Head of caudate nucleus (tissue), 42 donors: Measurements from ENCODE around the gene TET1.
"Not testable (repeated sequence)": the region's sequence is repeated elsewhere in the genome, so short reads cannot be mapped to it uniquely, and the experiment has no call there.

Source experiments
- DNase-seq, 42 donors: peaks; one replicate each; pipeline versions ENCODE4 v3.0.0 to v3.0.0-alpha.2; 2020 to 2021; ENCODE audit warnings: mixed read lengths in 7 of 42
- intact Hi-C: fragments of 100-400 bp; cut with DNase I; formaldehyde crosslinking; loops from one replicate; pipeline ENCODE4 v1.15.0; 2022

The TET1 gene

DNA sequence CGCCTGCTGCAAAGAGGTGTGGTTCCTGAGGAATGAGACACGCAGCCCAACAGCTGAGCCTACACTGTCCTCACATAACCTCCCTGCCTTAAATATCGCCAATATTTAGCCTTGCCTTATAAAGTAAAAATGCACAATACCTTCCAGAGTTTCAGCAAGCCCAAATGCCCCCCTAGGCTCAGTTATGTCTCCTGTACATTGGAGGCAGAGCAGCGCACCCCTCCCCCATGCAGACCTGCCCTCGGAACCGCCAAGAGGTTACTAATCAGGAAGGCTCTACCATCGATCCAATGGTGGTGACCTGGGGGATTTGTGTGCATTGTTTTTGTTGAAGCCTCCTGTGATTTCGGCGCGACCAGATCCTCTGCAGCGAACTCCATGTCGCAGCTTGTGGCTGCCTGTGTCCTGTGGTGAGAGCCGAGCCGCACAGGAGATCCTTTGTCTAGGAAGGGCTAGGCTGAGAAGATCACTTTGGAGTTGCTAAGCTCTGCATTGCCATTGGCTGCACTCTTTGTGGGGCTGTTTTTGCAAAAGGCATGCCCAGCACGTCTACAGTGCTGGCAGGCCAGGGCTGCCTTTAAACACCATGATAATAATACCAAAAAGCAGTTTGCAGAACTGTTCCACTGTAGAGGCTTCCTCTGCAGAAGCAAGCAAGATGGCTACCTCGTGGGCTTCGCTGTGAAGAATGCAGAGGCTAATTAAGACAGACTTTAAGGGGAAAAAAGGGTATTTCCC lies 40.1 kb downstream of the TET1 start:
- intact Hi-C loops: no loop called here
- DNase-seq: peak; percentile 74 to 94 (median 86)

DNA sequence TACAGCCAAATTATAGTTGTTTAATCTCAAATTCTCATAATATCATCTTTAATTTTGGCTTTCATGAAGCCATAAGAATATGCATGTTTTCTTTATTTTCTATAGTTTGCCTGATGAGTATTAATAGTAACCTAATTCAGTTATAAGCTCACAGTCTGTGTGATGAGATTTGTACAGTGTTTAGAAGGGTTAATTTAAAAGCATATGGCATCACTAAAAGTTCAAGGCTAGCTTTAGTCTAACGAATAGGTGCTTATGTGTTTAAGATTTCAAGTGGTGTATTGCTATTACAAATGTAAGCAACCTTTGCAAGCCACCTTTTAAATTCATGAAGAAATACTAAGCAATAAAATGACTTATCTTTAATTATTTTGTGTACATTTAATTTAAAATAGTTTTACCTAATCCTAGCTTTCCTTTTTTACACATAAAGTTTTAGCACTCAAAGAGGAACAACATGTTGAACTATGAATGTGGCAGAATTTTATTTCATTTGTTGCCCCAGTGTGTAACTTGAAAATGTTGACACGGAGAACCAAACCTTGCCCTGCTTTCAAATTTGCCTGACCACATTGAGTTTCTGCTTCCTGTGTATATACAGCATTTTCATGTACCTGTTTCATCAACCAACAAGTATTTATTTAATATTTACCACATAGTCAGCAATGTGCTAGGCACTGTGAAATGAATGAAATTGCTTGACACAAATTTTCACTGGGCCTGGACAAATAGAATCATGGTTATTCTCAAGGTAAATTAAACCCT lies 41.5 kb downstream of the TET1 start:
- intact Hi-C loops: no loop called here
- DNase-seq: no peak

- DNase-seq: peak in 1 of 42 donors; percentile 1
- intact Hi-C loops: no loop called here
These were observed 42.3 kb downstream of the TET1 start for GRCh38 chr10:68602434-68602833.

- DNase-seq: no peak
- intact Hi-C loops: no loop called here
These were observed 43.6 kb downstream of the TET1 start for GRCh38 chr10:68603766-68604165.

DNA sequence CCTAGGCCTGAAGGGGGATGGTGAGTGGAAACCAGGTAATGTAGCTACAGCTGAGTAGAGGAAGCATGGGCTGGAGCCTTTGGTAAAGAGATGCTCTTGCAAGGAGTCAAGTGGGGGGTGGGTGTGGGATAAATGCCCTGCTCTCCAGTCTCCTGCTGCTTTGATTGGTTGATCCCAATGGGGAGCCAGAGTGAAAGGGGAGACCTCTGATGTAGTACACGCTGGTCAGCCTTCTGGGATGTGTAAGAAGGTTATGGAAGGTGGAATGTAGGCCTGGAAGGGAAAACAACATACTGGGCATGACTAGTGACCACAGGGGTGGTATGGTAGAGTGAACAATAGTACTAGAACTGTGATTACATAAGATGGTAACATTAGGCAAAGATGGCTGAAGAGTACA lies 44.3 kb downstream of the TET1 start:
- peak in 8 of 42 donors; percentile 7 to 59 (median 22) for DNase-seq
- intact Hi-C loops: no loop called here

DNA sequence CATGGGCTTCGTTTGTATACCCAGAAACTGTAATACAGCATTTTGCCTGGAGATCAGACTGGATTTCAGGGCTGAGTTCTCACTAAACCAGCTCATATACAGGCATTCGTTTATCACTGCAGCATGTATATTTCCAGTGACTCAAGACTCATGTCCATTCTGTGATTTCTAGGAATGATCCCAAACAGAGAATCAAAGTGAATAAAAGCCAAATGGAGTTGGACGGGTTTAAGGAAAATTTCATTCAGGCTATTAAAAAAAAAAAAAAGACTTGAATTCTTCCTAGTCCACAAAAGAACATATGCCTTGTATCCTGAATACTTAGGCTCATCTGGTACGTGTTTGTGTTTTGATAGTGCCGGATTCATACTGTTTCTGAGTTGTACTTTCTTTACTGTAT lies 46.8 kb downstream of the TET1 start:
- DNase-seq: no peak
- intact Hi-C loops: no loop called here

GRCh38 chr10:68610023-68610422 lies 49.9 kb downstream of the TET1 start:
- DNase-seq, intact Hi-C loops: not testable (repeated sequence)

GRCh38 chr10:68611227-68611626 lies 51.1 kb downstream of the TET1 start:
- DNase-seq: no peak

DNA sequence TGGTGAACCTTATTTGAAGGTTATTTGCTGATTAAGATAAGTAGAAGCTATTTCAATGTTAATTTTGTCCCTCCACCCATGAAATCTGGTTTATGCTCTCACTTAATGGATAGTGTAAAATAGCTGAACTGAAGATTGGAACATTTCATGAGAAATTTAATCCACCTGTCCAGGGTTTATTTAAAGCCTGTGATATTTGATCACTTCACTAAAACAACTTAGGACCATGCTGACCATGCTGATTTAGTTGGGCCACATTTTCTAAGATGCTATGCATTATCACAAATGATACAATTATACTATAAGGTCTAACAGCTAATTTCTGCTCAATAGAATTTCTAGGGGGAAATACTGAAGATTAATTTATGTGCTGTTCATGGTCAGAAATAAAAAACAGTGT lies 53.8 kb downstream of the TET1 start:
- DNase-seq, intact Hi-C loops: not testable (repeated sequence)

More at GRCh38 chr10:68611227-68611626, 51.1 kb downstream of the TET1 start:
- intact Hi-C loops: no loop called here

GRCh38 chr10:68617691-68618090 lies 57.6 kb downstream of the TET1 start:
- DNase-seq, intact Hi-C loops: not testable (repeated sequence)

DNA sequence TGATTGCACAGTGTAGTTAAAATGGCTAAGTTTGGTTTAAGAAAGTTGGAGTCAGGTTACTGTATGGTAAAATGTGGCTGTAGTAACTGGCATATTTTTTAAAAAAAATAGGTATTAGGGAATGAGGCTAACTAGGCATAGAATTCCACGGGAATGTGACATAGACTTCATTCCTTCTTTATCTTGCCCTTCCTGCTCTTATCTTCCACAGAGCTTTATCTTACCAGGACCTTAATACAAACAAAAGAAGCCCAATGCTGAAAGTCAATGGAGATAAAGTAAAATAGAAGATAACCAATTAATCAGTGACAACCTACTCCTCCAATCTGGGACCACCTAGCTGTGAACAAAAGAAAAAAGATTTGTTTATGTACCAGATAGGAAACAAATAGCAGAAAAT lies 58.1 kb downstream of the TET1 start:
- DNase-seq: no peak
- intact Hi-C loops: no loop called here

DNA sequence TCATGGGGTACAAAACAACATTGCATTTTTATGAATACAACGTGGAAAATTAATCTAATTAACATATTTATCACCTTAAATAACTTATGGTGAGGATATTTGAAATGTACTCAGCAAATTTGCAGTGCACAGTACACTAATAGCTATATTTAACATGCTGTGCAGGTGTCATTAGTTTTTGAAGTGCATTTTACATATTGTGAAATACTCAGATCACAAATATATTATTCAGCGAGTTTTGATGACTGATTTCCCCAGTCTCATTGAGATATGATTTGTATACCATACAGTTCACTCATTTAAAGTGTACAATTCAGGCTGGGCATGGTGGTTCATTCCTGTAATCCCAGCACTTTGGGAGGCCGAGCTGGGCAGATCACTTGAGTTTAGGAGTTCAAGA lies 59.5 kb downstream of the TET1 start:
- intact Hi-C loops: no loop called here
- no peak for DNase-seq

DNA sequence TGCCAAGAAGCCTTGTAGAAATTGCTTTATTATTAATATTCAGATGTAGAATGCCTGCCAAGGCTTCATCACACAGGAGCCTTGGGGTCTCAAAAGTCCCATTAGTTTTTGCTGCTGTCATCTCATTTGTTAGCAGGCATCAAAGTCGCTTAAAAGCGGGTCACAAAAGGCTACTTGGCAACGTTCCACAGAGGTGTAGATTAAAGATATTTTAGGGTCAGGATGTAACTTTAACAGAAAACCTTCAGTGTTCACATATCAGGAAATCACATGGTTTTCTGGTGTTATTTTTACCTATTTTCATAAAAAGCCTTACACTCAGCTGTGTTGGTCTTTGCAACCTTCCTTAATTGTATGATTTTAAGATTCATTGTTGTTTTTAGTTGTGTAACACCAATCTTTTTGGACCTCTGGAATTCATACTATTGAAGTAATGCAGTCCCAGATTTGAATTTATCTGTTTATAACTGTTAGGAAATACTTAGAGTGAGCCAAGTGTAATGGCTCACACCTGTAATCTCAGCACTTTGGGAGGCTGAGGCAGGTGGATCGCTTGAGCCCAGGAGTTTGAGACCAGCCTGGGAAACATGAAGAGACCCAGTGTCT lies 65.3 kb downstream of the TET1 start:
- DNase-seq: no peak
- intact Hi-C loops: no loop called here

DNA sequence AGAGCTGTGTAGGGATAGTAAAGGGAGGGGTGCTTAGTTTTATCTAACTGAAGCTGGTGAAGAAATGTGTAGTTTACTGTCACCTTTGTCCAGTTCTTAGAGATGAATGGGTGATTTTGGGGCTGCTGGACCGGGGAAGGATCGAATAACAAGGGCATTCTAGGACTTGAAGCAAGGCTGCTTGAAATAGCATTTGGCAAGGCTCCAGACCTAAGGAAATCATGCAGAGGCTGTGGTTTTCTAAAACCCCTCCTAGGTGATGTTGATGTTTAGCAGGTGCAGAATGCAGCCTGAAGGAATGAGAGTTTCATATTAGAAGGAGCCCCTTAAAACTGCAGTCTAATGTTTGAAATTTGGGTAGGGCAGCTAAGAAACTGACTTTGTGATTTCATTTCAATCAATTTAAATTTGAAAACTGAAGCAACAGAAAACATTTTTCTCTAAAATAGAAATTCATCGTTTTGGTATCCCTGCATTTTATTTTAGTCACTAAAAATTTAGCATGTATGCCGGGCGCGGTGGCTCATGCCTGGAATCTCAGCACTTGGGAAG lies 68.5 kb downstream of the TET1 start:
- intact Hi-C loops: no loop called here
- no peak for DNase-seq

DNA sequence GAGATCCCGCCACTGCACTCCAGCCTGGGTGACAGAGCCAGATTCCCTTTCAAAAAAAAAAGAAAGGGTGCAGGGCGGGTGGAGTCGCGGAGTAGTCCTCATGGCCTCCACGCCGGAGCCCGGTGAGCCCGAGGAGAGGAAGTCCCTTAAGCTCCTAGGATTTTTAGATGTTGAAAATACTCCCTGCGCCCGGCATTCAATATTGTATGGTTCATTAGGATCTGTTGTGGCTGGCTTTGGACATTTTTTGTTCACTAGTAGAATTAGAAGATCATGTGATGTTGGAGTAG lies 72.1 kb downstream of the TET1 start:
- intact Hi-C loops, DNase-seq: not testable (repeated sequence)

DNA sequence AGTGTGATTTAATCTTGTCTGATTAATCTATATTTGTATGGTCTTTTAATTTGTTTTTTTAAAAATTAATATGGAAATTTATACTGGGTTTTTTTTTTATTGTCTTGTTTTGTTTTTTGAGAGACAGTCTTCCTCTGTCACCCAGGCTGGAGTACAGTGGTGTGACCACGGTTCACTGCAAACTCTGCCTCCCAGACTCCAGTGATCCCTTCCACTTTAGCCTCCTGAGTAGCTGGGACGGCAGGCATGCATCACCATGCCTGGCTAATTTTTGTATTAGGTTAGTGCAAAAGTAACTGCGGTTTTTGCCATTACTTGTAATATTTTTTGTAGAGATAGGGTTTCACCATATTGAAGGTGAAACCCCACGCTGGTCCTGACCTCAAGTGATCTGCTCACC lies 73.1 kb downstream of the TET1 start:
- intact Hi-C loops: no loop called here
- DNase-seq: no peak

GRCh38 chr10:68633816-68634466 lies 73.8 kb downstream of the TET1 start:
- intact Hi-C loops: no loop called here
- no peak for DNase-seq

DNA sequence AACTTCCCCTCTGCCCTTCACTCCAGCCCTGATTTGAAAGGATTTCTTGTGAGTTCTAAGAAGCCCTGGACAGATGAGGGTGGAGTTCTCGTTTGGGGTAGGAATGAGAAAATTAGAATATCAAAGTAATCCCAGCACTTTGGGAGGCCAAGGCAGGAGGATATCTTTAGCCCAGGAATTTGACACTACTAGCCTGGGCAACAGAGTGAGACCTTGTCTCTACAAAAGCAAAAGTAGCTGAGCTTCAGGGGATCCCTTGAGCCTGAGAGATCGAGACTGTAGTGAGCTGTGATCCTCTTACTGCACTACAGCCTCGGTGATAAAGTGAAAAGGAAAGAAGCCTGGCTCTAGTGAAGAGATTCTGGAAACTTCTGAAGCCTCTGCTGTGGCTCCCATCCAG lies 76.2 kb downstream of the TET1 start:
- intact Hi-C loops: no loop called here

DNA sequence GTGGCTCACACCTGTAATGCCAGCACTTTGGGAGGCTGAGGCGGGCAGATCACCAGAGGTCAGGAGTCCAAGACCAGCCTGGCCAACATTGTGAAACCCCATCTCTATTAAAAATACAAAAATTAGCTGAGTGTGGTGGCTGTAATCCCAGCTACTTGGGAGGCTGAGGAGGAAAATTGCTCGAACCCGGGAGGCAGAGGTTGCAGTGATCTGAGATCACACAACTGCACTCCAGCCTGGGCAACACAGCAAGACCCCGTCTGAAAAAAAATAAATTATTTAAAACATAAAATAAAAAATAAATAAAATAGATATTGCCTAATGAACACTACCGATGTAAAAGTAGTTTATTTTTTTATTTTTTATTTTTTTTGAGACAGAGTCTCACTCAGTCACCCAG lies 83.4 kb downstream of the TET1 start:
- DNase-seq, intact Hi-C loops: not testable (repeated sequence)

More for the DNA sequence above, 76.2 kb downstream of the TET1 start:
- DNase-seq: no peak
